Uterus (tissue), 2 donors: Measurements from ENCODE around the gene SMG9.

Source experiments
- CTCF ChIP-seq, 4 experiments: fragments of 200-600 bp in 2 of 4; fragments of 450-650 bp in 2 of 4; sonication (generic) in 2 of 4; IDR thresholded peaks; one replicate each; pipeline ENCODE4 v1.5.1; 2016 to 2019; ENCODE audit warnings: antibody characterized with exemption in 4 of 4, mild to moderate bottlenecking in 2 of 4, moderate library complexity in 1 of 4
- POLR2A ChIP-seq, 2 donors: fragments of 450-650 bp; IDR thresholded peaks; one replicate each; pipeline ENCODE4 v1.6.1; 2016; ENCODE audit warnings: antibody characterized with exemption in 2 of 2, mild to moderate bottlenecking in 1 of 2, moderate library complexity in 1 of 2

DNA sequence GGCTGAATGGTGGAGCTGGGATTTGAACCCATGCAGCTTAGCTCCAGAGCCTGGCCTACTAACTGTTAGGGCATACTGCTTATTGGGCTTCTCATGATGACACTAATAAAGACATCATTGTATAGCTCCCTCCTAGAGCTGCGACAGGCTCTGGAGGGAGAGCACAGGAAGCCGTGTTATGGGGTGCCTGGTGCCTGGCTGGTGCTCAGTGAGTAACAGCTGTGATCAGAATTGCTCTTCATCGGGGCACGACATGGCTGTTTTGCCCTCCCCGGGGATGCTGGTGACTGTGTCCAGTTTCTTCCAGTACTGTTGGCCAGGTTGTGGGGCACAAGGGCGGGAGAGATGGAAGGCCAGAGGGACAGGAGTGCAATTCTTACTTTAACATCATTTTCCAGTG, 42.4 kb upstream of the SMG9 start:
- no peak for TF ChIP-seq CTCF (IDR thresholded peaks at IDR 0.05)
- TF ChIP-seq POLR2A (IDR thresholded peaks at IDR 0.05), result no peak
